H1 (cell line): Measurements from ENCODE around the gene ARHGAP26. TPM values are rescaled to one million over a fixed set of nuclear protein-coding genes. Genes with fewer than 3 reads are reported as not detected.

ENCODE experiments used
- BACH1 ChIP-seq: IDR thresholded peaks from 2 replicates; pipeline ENCODE4 v1.6.1; 2012; ENCODE audit warnings: low read length, improper control_type of control experiment
- EP300 ChIP-seq, 2 experiments: IDR thresholded peaks; 1 replicate in 1 of 2; 2 replicates in 1 of 2; pipeline ENCODE4 v1.6.1; 2011 to 2012; ENCODE audit warnings: low read depth in 2 of 2, low read length in 2 of 2, mild to moderate bottlenecking in 2 of 2, borderline replicate concordance in 1 of 2, inconsistent platforms in 1 of 2, moderate library complexity in 1 of 2
- GABPA ChIP-seq: IDR thresholded peaks from 2 replicates; pipeline ENCODE4 v1.6.1; 2011; ENCODE audit warnings: mild to moderate bottlenecking, low read length, moderate library complexity, borderline replicate concordance; ENCODE audit not compliant: insufficient read depth
- JUND ChIP-seq: IDR thresholded peaks from 2 replicates; pipeline ENCODE4 v1.6.1; 2011; ENCODE audit warnings: mild to moderate bottlenecking, improper control_type of control experiment, low read length
- POLR2AphosphoS5 ChIP-seq: IDR thresholded peaks from 2 replicates; pipeline ENCODE4 v1.6.1; 2011; ENCODE audit warnings: low read depth, low read length
- polyA plus RNA-seq, 7 experiments: library from polyadenylated mRNA; depleted of rRNA in 3 of 7; stranded (reverse) in 5 of 7; unstranded in 2 of 7; fragments of >200 nt in 5 of 7; fragments of 200-250 nt in 2 of 7; gene quantifications; 1 replicate in 5 of 7; 2 replicates in 1 of 7; 4 replicates in 1 of 7; pipeline versions ENCODE4 v1.2.1 to v1.2.3, GENCODE V29; 2011 to 2013; ENCODE audit warnings: missing spikeins in 2 of 7, mixed read lengths in 2 of 7
- total RNA-seq: library from RNA; stranded (reverse); fragmentation: NEBNext Ultra II Directional; extraction: Animal tissue kit (Norgen Biotek cat#: 25700); gene quantifications from 2 replicates; pipeline ENCODE4 v1.2.1, GENCODE V29; 2021

Gene ARHGAP26
- total and polyA plus RNA-seq, 2 of the 8 experiments (the other 6 are each of a cell fraction or from before 2014, with no cell fraction given) = 7.1 to 24.8 TPM

GRCh38 chr5:143086546-143086907, 316.4 kb downstream of the ARHGAP26 start (continued):
- TF ChIP-seq GABPA = no peak
- TF ChIP-seq EP300 (IDR thresholded peaks at IDR 0.05; ENCODE audit: borderline replicate concordance in 1 of 2, low read depth in 2 of 2, low read length in 2 of 2) = no peak
- no peak for TF ChIP-seq BACH1
- no peak for TF ChIP-seq POLR2AphosphoS5
- TF ChIP-seq JUND = no peak
